HK-2 (cell line): Measurements from ENCODE around the gene C3orf20.

Experiments
- DNase-seq: peaks from one replicate; pipeline ENCODE4 v3.0.0-alpha.2; 2018; ENCODE audit not compliant: unreplicated experiment

The C3orf20 gene

GRCh38 chr3:14758959-14759358 lies 84.0 kb downstream of the C3orf20 start:
- no peak for DNase-seq

GRCh38 chr3:14760185-14760584 lies 85.2 kb downstream of the C3orf20 start:
- DNase-seq, result no peak

- DNase-seq, result no peak
These were observed 86.3 kb downstream of the C3orf20 start for GRCh38 chr3:14761121-14761672.

- no peak for DNase-seq
These were observed 86.9 kb downstream of the C3orf20 start for GRCh38 chr3:14761866-14762265.

GRCh38 chr3:14762701-14763100 lies 87.8 kb downstream of the C3orf20 start:
- no peak for DNase-seq

- no peak for DNase-seq
These were observed 89.6 kb downstream of the C3orf20 start for GRCh38 chr3:14764331-14765059.

- no peak for DNase-seq
These were observed 90.1 kb downstream of the C3orf20 start for GRCh38 chr3:14765060-14765400.

- no peak for DNase-seq
These were observed 90.9 kb downstream of the C3orf20 start for GRCh38 chr3:14765576-14766427.

- DNase-seq, result no peak
These were observed 91.7 kb downstream of the C3orf20 start for GRCh38 chr3:14766428-14767244.

- DNase-seq, result no peak
These were observed 92.5 kb downstream of the C3orf20 start for GRCh38 chr3:14767245-14768051.

- DNase-seq, result no peak
These were observed 93.3 kb downstream of the C3orf20 start for GRCh38 chr3:14768182-14768790.

GRCh38 chr3:14768881-14769280 lies 93.9 kb downstream of the C3orf20 start:
- no peak for DNase-seq

- DNase-seq, result no peak
These were observed 94.8 kb downstream of the C3orf20 start for GRCh38 chr3:14769544-14770325.

- DNase-seq, result no peak
These were observed 95.7 kb downstream of the C3orf20 start for GRCh38 chr3:14770591-14770990.

GRCh38 chr3:14771593-14772497 lies 96.9 kb downstream of the C3orf20 start:
- no peak for DNase-seq

- no peak for DNase-seq
These were observed 97.7 kb downstream of the C3orf20 start for GRCh38 chr3:14772533-14773138.

GRCh38 chr3:14773281-14773680 lies 98.3 kb downstream of the C3orf20 start:
- no peak for DNase-seq

- DNase-seq, result no peak
These were observed 98.8 kb downstream of the C3orf20 start for GRCh38 chr3:14773691-14774128.
